H7 (cell line): Measurements from ENCODE around the gene CHD5. TPM values are rescaled to one million over a fixed set of nuclear protein-coding genes. Genes with fewer than 3 reads are reported as not detected.
A peak's percentile ranks its signal among the peaks of the same experiment; 100 is the strongest.
"Not testable (repeated sequence)": the region's sequence is repeated elsewhere in the genome, so short reads cannot be mapped to it uniquely, and the experiment has no call there.

ENCODE experiments used
- DNase-seq: peaks from one replicate; pipeline ENCODE4 v3.0.0; 2012
- H3K27me3 ChIP-seq: 2 replicates; pipeline ENCODE4 v1.6.0; 2011; ENCODE audit warnings: mild to moderate bottlenecking, low read length; ENCODE audit not compliant: control insufficient read depth, insufficient read depth
- H3K36me3 ChIP-seq: replicated peaks from 2 replicates; pipeline ENCODE4 v1.5.1; 2011; ENCODE audit warnings: low read length; ENCODE audit not compliant: control insufficient read depth, insufficient read depth
- H3K4me3 ChIP-seq: 2 replicates; pipeline ENCODE4 v1.5.1; 2011; ENCODE audit warnings: low read depth, mild to moderate bottlenecking, control low read depth, low read length, moderate library complexity; ENCODE audit not compliant: insufficient read depth
- total RNA-seq: library from RNA; depleted of rRNA; stranded (reverse); fragments of >200 nt; shearing (Covaris generic); gene quantifications from 2 replicates; pipeline ENCODE4 v1.2.3, GENCODE V29; 2014

CHD5 gene
- total RNA-seq, 1 experiment from 2014 or later, result 0.83 TPM

DNA sequence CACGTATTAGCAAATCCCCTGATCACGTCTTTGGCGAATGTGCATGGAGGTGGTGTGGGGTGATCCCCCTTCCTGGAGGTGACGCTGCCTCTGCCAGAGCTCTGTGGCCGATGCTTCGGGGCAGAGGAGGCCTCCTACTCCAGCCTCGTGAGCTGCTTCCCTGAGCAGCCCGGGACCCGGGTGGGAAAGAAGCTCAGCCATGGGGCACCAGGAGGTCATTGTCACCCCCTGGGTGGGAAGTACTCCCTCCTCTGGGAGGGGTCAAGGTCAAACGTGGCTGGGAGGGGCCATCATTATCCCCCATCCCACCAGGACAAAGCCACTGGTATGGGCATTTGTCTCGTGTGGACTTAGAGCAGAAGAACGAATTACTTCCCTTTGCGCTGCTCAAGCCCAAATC is 93.8 kb downstream of the CHD5 start:
- no peaks in the 10 kb centered on the region for H3K36me3 ChIP-seq
- no peaks in the 10 kb centered on the region for H3K27me3 ChIP-seq
- H3K4me3 ChIP-seq, result no peak overlapping the region
- DNase-seq, result peak; percentile 69

DNA sequence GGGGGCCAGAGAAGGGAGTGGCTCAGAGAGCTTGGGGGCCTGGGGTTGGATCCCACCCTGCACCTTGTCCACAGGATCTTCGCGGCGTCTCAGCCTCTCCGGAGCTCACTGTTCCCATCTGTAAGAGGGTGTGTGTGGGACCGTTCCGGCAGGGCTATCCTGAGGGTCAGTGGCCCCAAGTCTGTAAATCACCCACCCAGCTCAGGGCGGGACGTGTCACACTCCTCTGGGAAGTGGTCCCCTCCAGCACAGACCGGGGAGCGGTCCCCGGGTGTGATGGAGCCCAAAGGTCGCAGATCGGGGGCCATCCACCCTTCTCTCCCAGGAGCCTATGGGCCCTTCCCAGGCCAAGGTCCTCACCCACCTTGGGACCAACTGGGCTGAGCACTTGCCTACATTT is 94.5 kb downstream of the CHD5 start:
- no peak overlapping the region for H3K4me3 ChIP-seq
- H3K27me3 ChIP-seq, result no peaks in the 10 kb centered on the region
- DNase-seq, result no peak
- H3K36me3 ChIP-seq, result no peaks in the 10 kb centered on the region

DNA sequence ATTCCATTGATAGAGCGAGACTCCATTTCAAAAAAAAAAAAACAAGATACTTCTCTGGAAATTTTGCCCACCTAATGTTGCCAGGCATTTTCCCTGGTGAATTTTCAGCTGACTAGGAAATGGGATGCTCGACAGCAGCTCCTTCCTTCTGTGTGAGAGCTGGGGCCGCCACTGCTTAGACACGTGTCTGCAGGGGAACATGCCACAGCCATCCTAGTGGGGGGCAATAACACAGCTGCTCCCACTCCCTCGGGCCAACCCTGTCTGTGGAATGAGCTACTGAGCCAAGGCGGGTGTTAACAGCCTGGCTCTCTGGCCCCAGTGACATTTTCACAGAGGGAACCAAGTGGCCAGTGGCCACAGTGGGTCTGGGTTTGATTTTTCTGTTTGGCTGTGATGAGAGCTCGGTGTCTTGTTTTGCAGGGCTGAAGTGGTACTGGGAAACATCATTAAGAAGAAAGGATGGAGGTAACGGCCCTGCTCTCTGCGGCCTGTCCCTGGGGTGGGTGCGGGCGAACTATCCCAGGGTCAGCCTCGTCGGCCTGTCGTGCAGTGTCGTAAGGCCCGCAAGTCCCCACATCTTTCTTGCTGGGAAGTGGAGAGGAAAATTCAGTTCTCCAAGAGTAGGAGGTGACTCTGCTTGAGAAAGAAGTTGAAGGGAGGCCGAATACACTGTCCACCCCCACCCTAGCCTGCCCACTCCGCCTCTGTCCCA is 95.2 kb downstream of the CHD5 start:
- no peaks in the 10 kb centered on the region for H3K27me3 ChIP-seq
- no peak overlapping the region for H3K4me3 ChIP-seq
- H3K36me3 ChIP-seq, result no peaks in the 10 kb centered on the region

DNA sequence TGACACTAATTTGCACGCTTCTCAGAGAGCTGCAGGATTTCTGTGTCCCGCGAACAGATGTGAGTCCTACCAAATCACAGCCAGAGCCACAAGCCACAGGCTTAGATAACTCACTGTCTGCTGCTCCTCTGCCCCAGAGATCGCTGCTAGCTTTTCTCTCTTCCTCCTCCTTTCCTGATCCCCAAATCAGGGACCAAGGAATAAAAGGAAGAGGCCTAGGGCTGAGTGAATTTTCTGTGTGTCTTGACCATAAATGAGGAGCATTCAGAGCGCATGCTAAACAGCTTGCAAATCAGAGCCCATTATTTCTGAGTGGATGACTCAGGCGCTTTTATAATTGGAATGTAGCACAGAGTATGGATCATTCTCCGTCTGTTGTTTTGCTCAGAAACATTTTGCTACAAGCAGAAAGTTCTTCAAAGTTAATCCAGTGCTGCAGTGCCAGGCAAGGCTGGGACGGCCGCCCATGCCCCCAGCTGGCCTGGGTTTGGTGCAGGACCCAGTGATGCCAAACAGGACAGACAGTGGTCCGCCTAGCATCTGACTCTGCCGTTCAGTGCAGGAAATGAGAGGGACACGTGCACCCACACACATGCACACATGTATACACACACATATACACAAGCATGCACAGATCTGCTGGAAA is 96.2 kb downstream of the CHD5 start:
- DNase-seq, result no peak
- Histone ChIP-seq H3K36me3 (no peaks in the 10 kb centered on the region), H3K27me3 (no peaks in the 10 kb centered on the region), H3K4me3 (no peak overlapping the region)

More for the DNA sequence above, 95.2 kb downstream of the CHD5 start:
- DNase-seq, result no peak

DNA sequence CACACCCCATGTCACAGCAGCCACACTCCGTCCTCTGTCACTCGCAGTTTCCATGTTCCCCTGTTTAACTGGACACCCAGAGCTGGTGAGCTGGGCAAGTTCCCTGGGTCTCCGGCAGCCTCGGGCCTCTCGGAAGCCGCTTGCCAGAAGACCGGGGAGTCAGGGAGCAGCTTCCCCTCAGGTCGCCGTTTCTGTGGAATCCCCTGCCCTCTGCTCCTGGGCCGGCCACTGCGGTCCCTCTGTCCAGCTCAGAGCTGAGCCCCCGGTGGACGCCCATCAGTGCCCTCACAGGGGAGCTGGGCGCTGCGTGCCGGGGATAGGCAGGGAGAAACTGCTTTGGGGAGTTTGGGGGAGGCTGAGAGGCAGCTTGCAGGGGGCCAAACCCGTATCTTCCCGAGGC is 96.7 kb downstream of the CHD5 start:
- H3K4me3 ChIP-seq, result no peak overlapping the region
- no peaks in the 10 kb centered on the region for H3K36me3 ChIP-seq
- no peak for DNase-seq
- H3K27me3 ChIP-seq, result no peaks in the 10 kb centered on the region

- H3K4me3 ChIP-seq, result no peak overlapping the region
- H3K27me3 ChIP-seq, result no peaks in the 10 kb centered on the region
- peak; percentile 84 for DNase-seq
- H3K36me3 ChIP-seq, result no peaks in the 10 kb centered on the region
These were observed 97.6 kb downstream of the CHD5 start for GRCh38 chr1:6082430-6082971.

- no peaks in the 10 kb centered on the region for H3K36me3 ChIP-seq
- H3K4me3 ChIP-seq, result no peak overlapping the region
- no peaks in the 10 kb centered on the region for H3K27me3 ChIP-seq
- no peak for DNase-seq
These were observed 98.2 kb downstream of the CHD5 start for GRCh38 chr1:6081901-6082300.

- Histone ChIP-seq H3K36me3 (no peaks in the 10 kb centered on the region), H3K4me3 (no peak overlapping the region), H3K27me3 (no peaks in the 10 kb centered on the region)
- peak; percentile 75 for DNase-seq
These were observed 99.7 kb downstream of the CHD5 start for GRCh38 chr1:6080469-6080868.

DNA sequence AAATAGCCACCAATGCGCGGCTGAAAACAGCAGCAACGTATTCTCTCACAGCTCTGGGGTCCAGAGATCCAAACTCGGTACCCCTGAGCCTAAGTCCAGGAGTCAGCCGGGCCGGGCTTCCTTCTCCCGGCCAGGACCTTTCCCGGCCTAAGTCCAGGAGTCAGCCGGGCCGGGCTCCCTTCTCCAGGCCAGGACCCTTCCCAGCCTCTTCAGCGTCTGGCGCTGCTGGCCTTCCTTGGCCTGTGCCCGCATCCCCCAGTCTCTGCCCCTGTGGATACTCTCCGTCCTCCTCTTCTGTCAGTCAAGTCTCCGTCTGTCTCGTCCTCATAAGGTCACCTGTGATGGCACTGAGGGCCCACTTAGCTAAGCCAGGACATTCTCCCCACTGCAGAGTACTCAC is 102.2 kb downstream of the CHD5 start:
- Histone ChIP-seq H3K4me3 (no peak overlapping the region), H3K36me3 (no peaks in the 10 kb centered on the region), H3K27me3 (no peaks in the 10 kb centered on the region)
- DNase-seq, result no peak

DNA sequence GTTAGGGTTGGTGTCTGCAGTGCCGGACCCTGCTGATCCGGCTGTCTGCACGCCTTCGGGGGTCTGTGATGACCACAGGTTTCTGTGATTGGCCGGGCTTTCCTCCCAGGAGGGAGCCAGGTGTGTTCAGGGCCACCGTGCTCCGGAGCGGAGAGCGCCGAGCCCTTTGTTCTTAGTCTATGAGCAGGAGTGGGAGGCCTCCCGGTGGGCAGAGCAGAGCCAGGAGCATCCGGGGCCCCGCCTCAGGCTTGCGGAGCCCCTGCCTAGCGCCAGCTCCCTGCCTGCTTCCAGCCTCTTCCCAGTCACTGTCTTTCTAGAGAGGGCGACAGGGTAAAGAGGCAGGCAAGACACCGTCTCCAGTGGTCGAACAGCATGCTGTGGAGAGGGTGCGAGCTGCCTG is 102.6 kb downstream of the CHD5 start:
- DNase-seq, result peak; percentile 83
- H3K4me3 ChIP-seq, result no peak overlapping the region
- no peaks in the 10 kb centered on the region for H3K36me3 ChIP-seq
- no peaks in the 10 kb centered on the region for H3K27me3 ChIP-seq

DNA sequence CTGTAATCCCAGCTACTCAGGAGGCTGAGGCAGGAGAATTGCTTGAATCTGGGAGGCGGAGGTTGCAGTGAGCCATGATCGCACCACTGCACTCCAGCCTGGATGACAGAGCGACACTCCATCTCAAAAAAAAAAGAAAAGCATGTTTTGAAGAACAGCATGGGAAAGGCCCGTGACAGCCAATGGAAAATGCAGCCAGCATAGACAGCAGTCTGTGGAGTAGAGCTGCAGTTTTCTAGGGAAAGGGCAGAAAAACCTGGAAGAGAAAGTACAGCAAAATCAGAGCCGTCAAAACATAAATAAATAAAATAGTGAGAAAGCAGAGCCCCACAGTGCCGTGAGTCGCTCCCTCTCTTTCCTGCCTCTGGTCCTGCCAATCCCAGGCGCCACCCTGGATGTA is 103.1 kb downstream of the CHD5 start:
- H3K4me3 ChIP-seq, result not testable (repeated sequence)

DNA sequence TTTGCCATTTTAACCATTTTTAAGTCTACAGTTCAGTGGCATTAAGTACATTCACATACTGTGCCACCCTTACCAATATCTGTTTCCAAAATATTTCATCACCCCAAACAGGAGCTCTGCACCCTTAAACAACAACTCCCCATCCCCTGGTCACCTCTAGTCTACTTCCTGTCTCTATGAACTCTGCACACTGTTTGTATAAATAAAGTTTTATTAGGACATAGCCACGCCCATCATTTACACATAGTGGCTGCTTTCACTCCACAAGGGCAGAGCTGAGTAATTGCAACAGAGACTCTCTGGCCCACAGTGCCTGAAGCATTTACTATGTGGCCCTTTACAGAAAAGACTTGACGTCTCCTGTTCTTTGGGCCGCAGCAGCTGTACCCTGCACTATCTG is 104.4 kb downstream of the CHD5 start:
- H3K4me3 ChIP-seq, result no peak overlapping the region
- no peaks in the 10 kb centered on the region for H3K36me3 ChIP-seq
- no peak for DNase-seq
- H3K27me3 ChIP-seq, result no peaks in the 10 kb centered on the region

More for the DNA sequence above, 103.1 kb downstream of the CHD5 start:
- not testable (repeated sequence) for DNase-seq, H3K36me3 ChIP-seq, H3K27me3 ChIP-seq

GRCh38 chr1:6074192-6074901 is 105.8 kb downstream of the CHD5 start:
- H3K4me3 ChIP-seq, result no peak overlapping the region
- no peaks in the 10 kb centered on the region for H3K27me3 ChIP-seq
- H3K36me3 ChIP-seq, result no peaks in the 10 kb centered on the region
- DNase-seq, result no peak

- H3K4me3 ChIP-seq, result no peak overlapping the region
These were observed 106.6 kb downstream of the CHD5 start for GRCh38 chr1:6073480-6074053.

More at GRCh38 chr1:6073480-6074053, 106.6 kb downstream of the CHD5 start:
- H3K36me3 ChIP-seq, result no peaks in the 10 kb centered on the region
- no peaks in the 10 kb centered on the region for H3K27me3 ChIP-seq
- no peak for DNase-seq
